ENCODE results near the gene ELAVL1.
A peak's percentile ranks its signal among the peaks of the same experiment; 100 is the strongest.

ELAVL1 gene

DNA sequence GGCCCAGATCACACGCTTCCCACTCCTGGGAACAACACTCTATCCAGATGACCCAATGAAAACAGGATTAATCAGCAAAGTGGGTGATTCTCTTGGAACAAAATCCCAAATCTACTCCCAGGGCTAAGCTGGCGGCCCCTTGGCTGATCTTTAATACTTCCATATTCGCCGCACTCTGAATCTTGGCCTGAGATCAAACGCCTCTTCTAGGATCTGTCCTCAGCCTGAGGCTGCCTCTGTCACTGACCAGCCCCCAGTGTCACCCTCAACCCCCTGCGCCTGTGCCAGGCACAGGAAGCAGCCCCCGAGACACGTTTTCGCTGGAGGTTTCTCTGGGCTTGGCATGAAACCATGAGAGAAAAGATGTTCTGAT lies 77.1 kb downstream of the ELAVL1 start:
- no peak overlapping the region for H3K4me3 ChIP-seq (ENCODE audit: low read depth in 1 of 2, low read length in 1 of 2)
- TF ChIP-seq CTCF (IDR thresholded peaks at IDR 0.05), result no peak
- H3K27ac ChIP-seq, result no peak overlapping the region
- peaks cover 5 to 14% of the 10 kb centered on the region in 2 experiments for H3K4me1 ChIP-seq (ENCODE audit: control insufficient read depth in 1 of 2, insufficient read depth in 1 of 2, low read depth in 1 of 2, low read length in 1 of 2)
- H3K27me3 ChIP-seq, result peaks cover 31% of the 10 kb centered on the region
- H3K36me3 ChIP-seq, result peaks cover 30% of the 10 kb centered on the region
- H3K9me3 ChIP-seq, result no peaks in the 10 kb centered on the region

- Histone ChIP-seq H3K27me3 (peaks cover 31% of the 10 kb centered on the region), H3K9me3 (no peaks in the 10 kb centered on the region), H3K27ac (no peak overlapping the region), H3K36me3 (peaks cover 25% of the 10 kb centered on the region), H3K4me1 (ENCODE audit: control insufficient read depth in 1 of 2, insufficient read depth in 1 of 2, low read depth in 1 of 2, low read length in 1 of 2) (peaks cover 5 to 14% of the 10 kb centered on the region in 2 experiments), H3K4me3 (ENCODE audit: low read depth in 1 of 2, low read length in 1 of 2) (no peak overlapping the region)
- no peak for TF ChIP-seq CTCF (IDR thresholded peaks at IDR 0.05)
Observed at GRCh38 chr19:7927605-7928333, 77.7 kb downstream of the ELAVL1 start.

- Histone ChIP-seq H3K36me3 (peaks cover 17% of the 10 kb centered on the region), H3K27ac (no peak overlapping the region), H3K4me1 (ENCODE audit: control insufficient read depth in 1 of 2, insufficient read depth in 1 of 2, low read depth in 1 of 2, low read length in 1 of 2) (peaks cover 5 to 18% of the 10 kb centered on the region in 2 experiments), H3K27me3 (peaks cover 31% of the 10 kb centered on the region), H3K4me3 (ENCODE audit: low read depth in 1 of 2, low read length in 1 of 2) (no peak overlapping the region), H3K9me3 (no peaks in the 10 kb centered on the region)
- TF ChIP-seq CTCF (IDR thresholded peaks at IDR 0.05), result no peak
Observed at GRCh38 chr19:7926727-7927604, 78.5 kb downstream of the ELAVL1 start.

- Histone ChIP-seq H3K27ac (no peak within 1 kb of the TSS), H3K9me3 (no peaks in the 10 kb centered on the region), H3K4me1 (ENCODE audit: control insufficient read depth in 1 of 2, insufficient read depth in 1 of 2, low read depth in 1 of 2, low read length in 1 of 2) (peaks cover 13 to 26% of the 10 kb centered on the region in 2 experiments), H3K4me3 (ENCODE audit: low read depth in 1 of 2, low read length in 1 of 2) (peak within 1 kb of the TSS; percentile 40 to 60), H3K27me3 (peaks cover 31% of the 10 kb centered on the region), H3K36me3 (peaks cover 9% of the 10 kb centered on the region)
- no peak for TF ChIP-seq CTCF (IDR thresholded peaks at IDR 0.05)
Observed at GRCh38 chr19:7926021-7926726, 79.3 kb downstream of the ELAVL1 start, which contains the start of gene CTXN1. Gene CTXN1, minus strand, starts transcription at chr19:7926135. Its CDS starts 597 bp downstream, at chr19:7925538.

GRCh38 chr19:7925171-7925851 lies 80.1 kb downstream of the ELAVL1 start:
- peaks cover 17 to 32% of the 10 kb centered on the region in 2 experiments for H3K4me1 ChIP-seq (ENCODE audit: control insufficient read depth in 1 of 2, insufficient read depth in 1 of 2, low read depth in 1 of 2, low read length in 1 of 2)
- H3K27ac ChIP-seq, result no peak overlapping the region

More at GRCh38 chr19:7925171-7925851, 80.1 kb downstream of the ELAVL1 start:
- H3K36me3 ChIP-seq, result peaks cover under 1% of the 10 kb centered on the region
- H3K4me3 ChIP-seq (ENCODE audit: low read depth in 1 of 2, low read length in 1 of 2), result peak overlapping the region; percentile 40 to 60
- H3K9me3 ChIP-seq, result no peaks in the 10 kb centered on the region
- H3K27me3 ChIP-seq, result peaks cover 31% of the 10 kb centered on the region
- TF ChIP-seq CTCF (IDR thresholded peaks at IDR 0.05), result peak; percentile 70

Data from neutrophil (primary cell).